ENCODE results near the gene TSPAN19. TPM values are rescaled to one million over a fixed set of nuclear protein-coding genes. Genes with fewer than 3 reads are reported as not detected.

TSPAN19 gene
- total RNA-seq (not detected), total RNA-seq (0 to 0.06 (median 0) reads per million in 29 experiments)
- total RNA-seq (2013), result not detected

DNA sequence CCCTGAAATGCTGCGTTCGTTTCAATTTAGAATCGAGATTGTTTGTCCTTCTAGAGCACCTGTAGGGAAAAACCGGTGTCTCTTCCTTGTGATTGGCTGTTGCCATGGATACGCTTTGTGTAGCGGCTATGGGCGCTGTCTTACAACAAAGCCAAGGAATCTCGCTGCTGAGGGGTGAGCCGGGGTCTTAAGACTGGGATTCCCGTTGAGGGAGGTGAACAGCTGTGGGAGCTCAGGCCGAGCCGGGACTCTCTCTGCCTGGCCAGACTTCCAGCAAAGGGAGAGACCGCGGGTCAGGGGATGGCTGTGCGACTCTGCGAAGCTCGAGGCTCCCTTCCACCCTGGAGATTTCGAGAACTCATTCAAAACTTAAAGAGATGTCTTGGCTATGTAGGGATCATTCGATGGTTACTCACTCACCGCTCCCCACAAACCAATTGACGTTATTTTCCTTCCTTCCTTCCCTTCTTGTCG lies at the start of gene TSPAN19, which contains the start of gene LRRIQ1:
Gene TSPAN19, minus strand, starts transcription at position 44 of the 474 bp plus-strand sequence. CDS start 6,331 bp downstream, outside the sequence.
Gene LRRIQ1, plus strand, starts transcription at position 118 of the 474 bp plus-strand sequence. CDS start 1,826 bp downstream, outside the sequence.
- Histone ChIP-seq H3K9me3 (no peaks in the 10 kb centered on the region), H3K4me3 (ENCODE audit: control insufficient read depth in 1 of 2, extremely low read depth in 1 of 2, low read length in 1 of 2) (peak within 1 kb of the TSS; percentile 27 to 62), H3K27me3 (replicated peaks in 1 of 2; ENCODE audit: control insufficient read depth in 2 of 2, extremely low read depth in 1 of 2, insufficient read depth in 2 of 2, low read length in 1 of 2) (peaks cover 2 to 4% of the 10 kb centered on the region in 2 experiments), H3K36me3 (ENCODE audit: control insufficient read depth in 2 of 2, extremely low read depth in 1 of 2, insufficient read depth in 1 of 2, low read length in 1 of 2) (no peaks in the 10 kb centered on the region), H3K4me1 (ENCODE audit: control insufficient read depth in 1 of 2, extremely low read depth in 1 of 2, insufficient read depth in 2 of 2, low read length in 2 of 2) (peaks cover 0 to 5% of the 10 kb centered on the region in 2 experiments), H3K27ac (ENCODE audit: low read length) (no peak within 1 kb of the TSS)
- Mint-ChIP-seq H3K4me1 (peaks cover 5 to 8% (median 7%) of the 10 kb centered on the region in 3 donors), H3K27me3 (peaks cover 0 to 6% of the 10 kb centered on the region in 2 donors), H3K9me3 (no peaks in the 10 kb centered on the region), H3K27ac (no peak within 1 kb of the TSS), H3K4me3 (peak within 1 kb of the TSS; percentile 47 to 69 (median 55)), H3K36me3 (no peaks in the 10 kb centered on the region)
- CTCF ChIA-PET, result no interaction called here
- peak in 2 of 4 experiments; percentile 19 to 55 for ATAC-seq (replicated peaks in 1 of 4)
- WGBS (ENCODE audit: insufficient coverage), result under 1% methylated on average over 17 of the region's 22 CpGs
- DNase-seq, result peak in 5 of 35 experiments; percentile 0 to 35 (median 4)
- POLR2A ChIA-PET, result no interaction called here

GRCh38 chr12:85085066-85085465 lies 49.0 kb upstream of the TSPAN19 start:
- Histone ChIP-seq H3K9me3 (no peaks in the 10 kb centered on the region), H3K27ac (ENCODE audit: low read length) (no peak overlapping the region), H3K36me3 (ENCODE audit: control insufficient read depth in 2 of 2, extremely low read depth in 1 of 2, insufficient read depth in 1 of 2, low read length in 1 of 2) (no peaks in the 10 kb centered on the region), H3K27me3 (replicated peaks in 1 of 2; ENCODE audit: control insufficient read depth in 2 of 2, extremely low read depth in 1 of 2, insufficient read depth in 2 of 2, low read length in 1 of 2) (no peaks in the 10 kb centered on the region), H3K4me1 (ENCODE audit: control insufficient read depth in 1 of 2, extremely low read depth in 1 of 2, insufficient read depth in 2 of 2, low read length in 2 of 2) (no peaks in the 10 kb centered on the region), H3K4me3 (ENCODE audit: control insufficient read depth in 1 of 2, extremely low read depth in 1 of 2, low read length in 1 of 2) (no peak overlapping the region)
- Mint-ChIP-seq H3K36me3 (no peaks in the 10 kb centered on the region), H3K4me3 (no peak overlapping the region), H3K27ac (no peak overlapping the region), H3K27me3 (no peaks in the 10 kb centered on the region), H3K9me3 (peaks cover 0 to 7% (median 3%) of the 10 kb centered on the region in 3 donors), H3K4me1 (no peaks in the 10 kb centered on the region)
- DNase-seq, result no peak
- POLR2A ChIA-PET, result no interaction called here
- CTCF ChIA-PET, result no interaction called here
- WGBS (ENCODE audit: insufficient coverage), result 80% methylated on average over 2 of the region's 5 CpGs
- no peak for ATAC-seq (replicated peaks in 1 of 4)

DNA sequence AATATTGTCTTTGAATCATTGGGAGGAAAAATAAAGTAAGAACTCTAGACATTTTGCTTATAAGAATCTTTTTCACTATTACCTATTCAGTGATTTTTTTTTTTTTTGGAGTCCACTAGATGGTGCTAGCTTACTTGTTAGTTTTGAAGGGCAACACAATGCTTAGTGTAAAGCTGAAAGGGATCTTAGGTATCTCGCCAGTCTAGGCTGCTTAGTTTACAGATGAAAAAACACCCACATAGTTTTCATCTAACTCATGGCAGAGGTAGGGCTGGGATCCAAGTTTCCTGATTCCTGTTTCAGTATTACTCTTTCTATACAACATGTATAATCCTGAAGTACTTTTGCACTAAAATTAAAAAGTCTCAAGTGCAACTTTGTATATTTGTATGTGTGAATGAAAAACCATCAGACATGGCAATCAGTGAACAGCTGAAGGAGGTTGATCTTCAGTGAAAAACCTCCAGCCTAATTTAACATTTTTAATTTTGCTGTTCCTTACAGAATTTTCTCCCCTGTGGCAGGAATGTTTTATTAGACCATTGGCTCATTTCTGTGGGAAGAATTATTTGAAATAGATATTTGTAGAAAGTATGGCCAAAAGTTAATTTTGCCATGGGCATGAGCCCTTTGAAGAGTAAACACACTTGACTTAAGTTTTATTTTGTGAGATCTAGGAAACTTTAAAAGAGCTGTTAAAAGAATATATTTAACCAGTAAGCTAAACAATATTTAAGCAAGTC lies 40.8 kb upstream of the TSPAN19 start:
- Histone ChIP-seq H3K36me3 (ENCODE audit: control insufficient read depth in 2 of 2, extremely low read depth in 1 of 2, insufficient read depth in 1 of 2, low read length in 1 of 2) (no peaks in the 10 kb centered on the region), H3K9me3 (no peaks in the 10 kb centered on the region), H3K27me3 (replicated peaks in 1 of 2; ENCODE audit: control insufficient read depth in 2 of 2, extremely low read depth in 1 of 2, insufficient read depth in 2 of 2, low read length in 1 of 2) (no peaks in the 10 kb centered on the region), H3K4me1 (ENCODE audit: control insufficient read depth in 1 of 2, extremely low read depth in 1 of 2, insufficient read depth in 2 of 2, low read length in 2 of 2) (no peaks in the 10 kb centered on the region), H3K27ac (ENCODE audit: low read length) (no peak overlapping the region), H3K4me3 (ENCODE audit: control insufficient read depth in 1 of 2, extremely low read depth in 1 of 2, low read length in 1 of 2) (no peak overlapping the region)
- Mint-ChIP-seq H3K9me3 (no peaks in the 10 kb centered on the region), H3K36me3 (no peaks in the 10 kb centered on the region), H3K27me3 (no peaks in the 10 kb centered on the region), H3K27ac (no peak overlapping the region), H3K4me3 (no peak overlapping the region), H3K4me1 (no peaks in the 10 kb centered on the region)
- peak in 1 of 35 experiments; percentile 0 for DNase-seq
- no peak for ATAC-seq (replicated peaks in 1 of 4)
- POLR2A ChIA-PET, result interaction anchor here in 1 of 2 donors (0.6 kb wide), 1 partner anchor 98 kb away, joined by 3 read pairs; no protein-coding TSS in a partner anchor
- CTCF ChIA-PET, result interaction anchor here in 1 of 2 donors (0.6 kb wide), 1 partner anchor 368 kb away, joined by 3 read pairs; no protein-coding TSS in a partner anchor
- WGBS (ENCODE audit: insufficient coverage), result no CpG with 5 or more reads among the region's 1 CpG

- CTCF ChIA-PET, result no interaction called here
- H3K4me1 ChIP-seq (ENCODE audit: control insufficient read depth in 1 of 2, extremely low read depth in 1 of 2, insufficient read depth in 2 of 2, low read length in 2 of 2), result no peaks in the 10 kb centered on the region
- no peaks in the 10 kb centered on the region for H3K9me3 ChIP-seq
- no peaks in the 10 kb centered on the region for H3K9me3 Mint-ChIP-seq
- no peaks in the 10 kb centered on the region for H3K36me3 ChIP-seq (ENCODE audit: control insufficient read depth in 2 of 2, extremely low read depth in 1 of 2, insufficient read depth in 1 of 2, low read length in 1 of 2)
- H3K27ac ChIP-seq (ENCODE audit: low read length), result no peak overlapping the region
- no peaks in the 10 kb centered on the region for H3K27me3 ChIP-seq (replicated peaks in 1 of 2; ENCODE audit: control insufficient read depth in 2 of 2, extremely low read depth in 1 of 2, insufficient read depth in 2 of 2, low read length in 1 of 2)
- no peaks in the 10 kb centered on the region for H3K36me3 Mint-ChIP-seq
- no CpG with 5 or more reads among the region's 1 CpG for WGBS (ENCODE audit: insufficient coverage)
- POLR2A ChIA-PET, result no interaction called here
- ATAC-seq (replicated peaks in 1 of 4), result no peak
- no peak overlapping the region for H3K4me3 ChIP-seq (ENCODE audit: control insufficient read depth in 1 of 2, extremely low read depth in 1 of 2, low read length in 1 of 2)
- no peaks in the 10 kb centered on the region for H3K27me3 Mint-ChIP-seq
- no peak overlapping the region for H3K4me3 Mint-ChIP-seq
- DNase-seq, result no peak
- H3K4me1 Mint-ChIP-seq, result no peaks in the 10 kb centered on the region
- H3K27ac Mint-ChIP-seq, result no peak overlapping the region
Observed at GRCh38 chr12:85072826-85073225, 36.7 kb upstream of the TSPAN19 start.

- no peaks in the 10 kb centered on the region for H3K9me3 Mint-ChIP-seq
- DNase-seq (no peak), ATAC-seq (replicated peaks in 1 of 4) (no peak)
- Histone ChIP-seq H3K27me3 (replicated peaks in 1 of 2; ENCODE audit: control insufficient read depth in 2 of 2, extremely low read depth in 1 of 2, insufficient read depth in 2 of 2, low read length in 1 of 2) (no peaks in the 10 kb centered on the region), H3K36me3 (ENCODE audit: control insufficient read depth in 2 of 2, extremely low read depth in 1 of 2, insufficient read depth in 1 of 2, low read length in 1 of 2) (no peaks in the 10 kb centered on the region), H3K27ac (ENCODE audit: low read length) (no peak overlapping the region), H3K4me1 (ENCODE audit: control insufficient read depth in 1 of 2, extremely low read depth in 1 of 2, insufficient read depth in 2 of 2, low read length in 2 of 2) (no peaks in the 10 kb centered on the region), H3K4me3 (ENCODE audit: control insufficient read depth in 1 of 2, extremely low read depth in 1 of 2, low read length in 1 of 2) (no peak overlapping the region), H3K9me3 (no peaks in the 10 kb centered on the region)
- WGBS (ENCODE audit: insufficient coverage), result no CpG with 5 or more reads among the region's 3 CpGs
- H3K4me3 Mint-ChIP-seq, result no peak overlapping the region
- POLR2A ChIA-PET, result no interaction called here
- H3K27ac Mint-ChIP-seq, result no peak overlapping the region
- H3K36me3 Mint-ChIP-seq, result no peaks in the 10 kb centered on the region
- H3K27me3 Mint-ChIP-seq, result no peaks in the 10 kb centered on the region
- CTCF ChIA-PET, result no interaction called here
- no peaks in the 10 kb centered on the region for H3K4me1 Mint-ChIP-seq
Observed at GRCh38 chr12:85065837-85066482, 29.9 kb upstream of the TSPAN19 start.

DNA sequence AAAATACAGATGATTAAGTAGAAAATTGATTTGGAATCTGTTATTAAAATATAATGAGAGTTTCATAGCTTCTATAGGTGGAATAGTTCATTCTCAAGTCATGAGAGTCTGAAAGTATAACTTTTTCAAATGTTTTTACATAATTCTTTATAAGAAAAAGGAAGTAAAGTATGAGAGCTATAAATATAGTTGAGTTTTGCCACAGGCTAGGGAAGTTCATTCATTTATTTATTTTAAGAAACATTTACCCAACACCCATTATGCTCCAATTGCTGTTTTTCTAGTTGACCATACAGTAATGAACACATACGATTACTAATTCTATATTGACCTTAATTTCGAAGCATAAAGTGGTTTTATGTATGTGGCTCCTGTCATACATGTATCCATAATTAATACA lies 24.8 kb upstream of the TSPAN19 start:
- ATAC-seq (replicated peaks in 1 of 4) (no peak), DNase-seq (no peak)
- no peaks in the 10 kb centered on the region for H3K36me3 ChIP-seq (ENCODE audit: control insufficient read depth in 2 of 2, extremely low read depth in 1 of 2, insufficient read depth in 1 of 2, low read length in 1 of 2)
- H3K4me1 ChIP-seq (ENCODE audit: control insufficient read depth in 1 of 2, extremely low read depth in 1 of 2, insufficient read depth in 2 of 2, low read length in 2 of 2), result no peaks in the 10 kb centered on the region
- H3K9me3 ChIP-seq, result no peaks in the 10 kb centered on the region
- WGBS (ENCODE audit: insufficient coverage), result no CpG with 5 or more reads among the region's 2 CpGs
- H3K4me1 Mint-ChIP-seq, result no peaks in the 10 kb centered on the region
- POLR2A ChIA-PET, result no interaction called here
- H3K4me3 Mint-ChIP-seq, result no peak overlapping the region
- no peaks in the 10 kb centered on the region for H3K36me3 Mint-ChIP-seq
- CTCF ChIA-PET, result no interaction called here
- H3K27me3 ChIP-seq (replicated peaks in 1 of 2; ENCODE audit: control insufficient read depth in 2 of 2, extremely low read depth in 1 of 2, insufficient read depth in 2 of 2, low read length in 1 of 2), result no peaks in the 10 kb centered on the region
- H3K4me3 ChIP-seq (ENCODE audit: control insufficient read depth in 1 of 2, extremely low read depth in 1 of 2, low read length in 1 of 2), result no peak overlapping the region
- no peak overlapping the region for H3K27ac Mint-ChIP-seq
- no peaks in the 10 kb centered on the region for H3K27me3 Mint-ChIP-seq
- no peaks in the 10 kb centered on the region for H3K9me3 Mint-ChIP-seq
- H3K27ac ChIP-seq (ENCODE audit: low read length), result no peak overlapping the region
